PFSK-1 (cell line): ENCODE measurements around the gene LYL1.

Experiments
- FOXP2 ChIP-seq: optimal IDR thresholded peaks from 2 replicates; pipeline ENCODE3; 2011; ENCODE audit warnings: borderline replicate concordance, control low read depth, inconsistent platforms; ENCODE audit not compliant: insufficient read depth; ENCODE audit errors: extremely low read length, extremely low read depth
- POLR2AphosphoS5 ChIP-seq: IDR thresholded peaks from 2 replicates; pipeline ENCODE4 v1.6.1; 2012; ENCODE audit warnings: low read depth, mild to moderate bottlenecking, control low read depth, low read length, moderate library complexity
- REST ChIP-seq, 2 experiments: IDR thresholded peaks; 2 replicates each; pipeline versions ENCODE4 v1.6.1 to v1.8.0; 2011 to 2012; ENCODE audit warnings: low read depth in 2 of 2, low read length in 2 of 2, control low read depth in 1 of 2, inconsistent platforms in 1 of 2, mild to moderate bottlenecking in 1 of 2, moderate library complexity in 1 of 2; ENCODE audit not compliant: insufficient read depth in 1 of 2
- SIN3A ChIP-seq: IDR thresholded peaks from 2 replicates; pipeline ENCODE4 v1.6.1; 2012; ENCODE audit warnings: mild to moderate bottlenecking, low read length, moderate library complexity, borderline replicate concordance; ENCODE audit not compliant: insufficient read depth
- TAF1 ChIP-seq: IDR thresholded peaks from 2 replicates; pipeline ENCODE4 v1.6.1; 2012; ENCODE audit warnings: low read length, control low read depth, borderline replicate concordance; ENCODE audit not compliant: insufficient read depth

The LYL1 gene

GRCh38 chr19:13078381-13078780, 24.3 kb downstream of the LYL1 start:
- no peak for TF ChIP-seq TAF1
- TF ChIP-seq POLR2AphosphoS5, result no peak
- no peak for TF ChIP-seq FOXP2
- no peak for TF ChIP-seq SIN3A
- TF ChIP-seq REST (IDR thresholded peaks at IDR 0.05; ENCODE audit: insufficient read depth in 1 of 2, low read depth in 2 of 2, low read length in 2 of 2), result no peak

DNA sequence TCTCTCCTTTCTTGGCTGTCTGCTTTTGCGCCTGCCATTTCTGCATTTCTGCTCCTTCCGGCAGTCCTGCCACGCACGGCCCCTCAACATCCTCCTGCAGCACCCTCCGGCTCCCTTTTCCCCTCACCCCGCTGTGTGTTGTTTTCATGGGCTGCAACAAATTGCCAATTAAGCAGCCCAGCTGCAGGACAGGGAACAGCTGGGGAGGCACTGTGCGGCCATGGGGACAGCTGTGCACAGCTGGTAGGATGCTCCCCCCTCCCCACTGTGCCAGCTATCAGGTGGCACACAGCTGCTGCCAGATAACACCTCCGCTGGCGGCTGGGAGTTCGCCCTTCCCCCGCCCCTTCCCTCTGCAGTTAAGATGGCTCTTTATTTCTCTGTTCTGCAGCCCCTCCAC, 25.4 kb downstream of the LYL1 start:
- TF ChIP-seq FOXP2, result no peak
- no peak for TF ChIP-seq SIN3A
- TF ChIP-seq TAF1, result no peak
- TF ChIP-seq REST (IDR thresholded peaks at IDR 0.05; ENCODE audit: insufficient read depth in 1 of 2, low read depth in 2 of 2, low read length in 2 of 2), result no peak
- no peak for TF ChIP-seq POLR2AphosphoS5

- no peak for TF ChIP-seq TAF1
- no peak for TF ChIP-seq REST (IDR thresholded peaks at IDR 0.05; ENCODE audit: insufficient read depth in 1 of 2, low read depth in 2 of 2, low read length in 2 of 2)
- TF ChIP-seq POLR2AphosphoS5, result no peak
- TF ChIP-seq SIN3A, result no peak
- no peak for TF ChIP-seq FOXP2
These were observed 25.9 kb downstream of the LYL1 start for GRCh38 chr19:13076787-13077186.

- TF ChIP-seq POLR2AphosphoS5, result no peak
- TF ChIP-seq REST (IDR thresholded peaks at IDR 0.05; ENCODE audit: insufficient read depth in 1 of 2, low read depth in 2 of 2, low read length in 2 of 2), result no peak
- TF ChIP-seq FOXP2, result no peak
- no peak for TF ChIP-seq SIN3A
- TF ChIP-seq TAF1, result no peak
These were observed 26.3 kb downstream of the LYL1 start for GRCh38 chr19:13076320-13076719.

GRCh38 chr19:13074378-13074777, 28.3 kb downstream of the LYL1 start:
- TF ChIP-seq TAF1, result no peak
- TF ChIP-seq POLR2AphosphoS5, result no peak
- no peak for TF ChIP-seq FOXP2
- TF ChIP-seq REST (IDR thresholded peaks at IDR 0.05; ENCODE audit: insufficient read depth in 1 of 2, low read depth in 2 of 2, low read length in 2 of 2), result no peak
- no peak for TF ChIP-seq SIN3A
